Stimulated activated CD8-positive, alpha-beta memory T cell treated with anti-CD3 and anti-CD28 coated beads, Interleukin-15, amount 100 ng/mL, for 1 hour (primary cell): ENCODE data around the gene CDK18.
"Not testable (repeated sequence)": the region's sequence is repeated elsewhere in the genome, so short reads cannot be mapped to it uniquely, and the experiment has no call there.

Source experiments
- DNase-seq: peaks from one replicate; pipeline ENCODE4 v3.0.0-alpha.2; 2020; ENCODE audit warnings: low read depth

Gene CDK18

GRCh38 chr1:205504311-205505075, at the start of gene CDK18:
Gene CDK18 (plus strand): TSS chr1:205504669. CDS start chr1:205523168, 18,499 bp downstream.
- DNase-seq, result no peak

- no peak for DNase-seq
These were observed 49.5 kb upstream of the CDK18 start for GRCh38 chr1:205454903-205455335.

- DNase-seq, result no peak
These were observed 48.7 kb upstream of the CDK18 start, which contains the start of gene BLACAT1 for GRCh38 chr1:205455581-205456382. Gene BLACAT1 (minus strand): TSS chr1:205456045.

GRCh38 chr1:205456383-205456867, 48.0 kb upstream of the CDK18 start:
- DNase-seq, result no peak

- DNase-seq, result no peak
These were observed 47.4 kb upstream of the CDK18 start for GRCh38 chr1:205456868-205457745.

GRCh38 chr1:205458777-205459566, 45.5 kb upstream of the CDK18 start:
- no peak for DNase-seq

GRCh38 chr1:205465392-205465791, 39.1 kb upstream of the CDK18 start:
- no peak for DNase-seq

GRCh38 chr1:205466595-205467220, 37.8 kb upstream of the CDK18 start:
- DNase-seq, result no peak

GRCh38 chr1:205470131-205470530, 34.3 kb upstream of the CDK18 start:
- DNase-seq, result no peak

- no peak for DNase-seq
These were observed 31.6 kb upstream of the CDK18 start for GRCh38 chr1:205472737-205473441.

- DNase-seq, result no peak
These were observed 31.0 kb upstream of the CDK18 start for GRCh38 chr1:205473475-205473874.

GRCh38 chr1:205473966-205474365, 30.5 kb upstream of the CDK18 start:
- DNase-seq, result no peak

GRCh38 chr1:205474571-205474970, 29.9 kb upstream of the CDK18 start:
- no peak for DNase-seq

GRCh38 chr1:205475855-205476254, 28.6 kb upstream of the CDK18 start:
- no peak for DNase-seq

GRCh38 chr1:205476648-205477047, 27.8 kb upstream of the CDK18 start:
- no peak for DNase-seq

- no peak for DNase-seq
These were observed 27.2 kb upstream of the CDK18 start for GRCh38 chr1:205477121-205477758.

GRCh38 chr1:205477759-205478247, 26.7 kb upstream of the CDK18 start:
- DNase-seq, result no peak

GRCh38 chr1:205478985-205479384, 25.5 kb upstream of the CDK18 start:
- DNase-seq, result not testable (repeated sequence)

GRCh38 chr1:205480349-205480985, 24.0 kb upstream of the CDK18 start:
- DNase-seq, result peak; percentile 29
